ENCODE data around the gene SBSN.
A peak's percentile ranks its signal among the peaks of the same experiment; 100 is the strongest.

DNA sequence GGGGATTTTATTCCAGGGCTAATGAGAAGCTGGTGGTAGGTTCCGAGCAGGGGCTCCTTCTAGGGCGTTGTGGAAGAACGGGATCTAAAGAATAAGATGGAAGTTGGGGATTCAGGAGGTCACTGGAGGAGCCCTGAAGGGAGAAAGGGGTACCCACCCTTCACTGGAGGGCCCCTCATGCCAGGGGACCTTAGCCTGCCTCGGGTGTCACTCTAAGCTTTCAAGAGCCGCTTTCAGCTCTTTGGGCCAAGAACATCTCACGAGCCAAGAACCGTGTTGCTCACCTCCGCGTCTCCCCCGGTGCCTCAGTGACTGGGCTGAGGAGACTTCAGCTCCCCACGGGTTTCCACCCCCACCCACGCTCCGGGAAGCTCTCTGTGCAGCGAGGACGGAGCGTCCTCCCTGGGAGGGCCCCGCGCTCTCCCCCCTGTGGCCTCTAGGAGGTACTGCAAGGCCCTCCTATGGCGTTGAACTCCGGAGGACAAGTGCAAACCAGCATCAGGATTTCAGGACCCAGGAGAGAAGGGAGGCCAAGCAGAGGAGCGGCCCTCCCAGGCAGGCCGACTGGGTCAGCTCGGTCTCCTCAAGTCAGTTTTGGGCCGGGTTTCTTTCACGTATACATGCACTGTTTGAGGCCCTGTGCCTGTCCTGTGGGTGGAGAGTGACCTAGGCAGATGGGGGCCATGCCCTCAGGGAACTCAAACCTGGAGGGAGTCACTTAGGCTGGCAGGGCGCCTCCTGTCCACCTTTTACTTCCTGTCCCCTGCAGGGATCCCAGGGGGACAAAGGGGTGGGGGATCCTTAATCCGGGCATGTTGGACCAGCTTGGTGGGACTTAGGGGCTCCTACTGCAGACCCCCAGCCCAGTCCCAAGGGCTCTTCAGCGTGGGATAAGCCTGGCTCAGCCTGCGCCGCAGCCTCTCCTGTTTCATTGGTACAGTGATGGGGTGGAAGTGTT lies 32.7 kb downstream of the SBSN start:
- TF ChIP-seq CEBPB (IDR thresholded peaks at IDR 0.05) (no peak), EP300 (IDR thresholded peaks at IDR 0.05; ENCODE audit: borderline replicate concordance) (no peak), RAD21 (IDR thresholded peaks at IDR 0.05; ENCODE audit: low read depth) (peak; percentile 68), MAX (IDR thresholded peaks at IDR 0.05) (no peak), USF1 (IDR thresholded peaks at IDR 0.05) (no peak), TEAD4 (IDR thresholded peaks at IDR 0.05) (no peak), YY1 (IDR thresholded peaks at IDR 0.05; ENCODE audit: low read depth) (no peak), REST (IDR thresholded peaks at IDR 0.05; ENCODE audit: low read depth) (peak; percentile 30; the same call in 1 of the 2 replicates), CREB1 (IDR thresholded peaks at IDR 0.05; ENCODE audit: low read depth) (no peak), FOXM1 (IDR thresholded peaks at IDR 0.05; ENCODE audit: borderline replicate concordance, low read depth) (no peak)
